ENCODE data around the gene SCG5.
A peak's percentile ranks its signal among the peaks of the same experiment; 100 is the strongest.

SCG5 gene

DNA sequence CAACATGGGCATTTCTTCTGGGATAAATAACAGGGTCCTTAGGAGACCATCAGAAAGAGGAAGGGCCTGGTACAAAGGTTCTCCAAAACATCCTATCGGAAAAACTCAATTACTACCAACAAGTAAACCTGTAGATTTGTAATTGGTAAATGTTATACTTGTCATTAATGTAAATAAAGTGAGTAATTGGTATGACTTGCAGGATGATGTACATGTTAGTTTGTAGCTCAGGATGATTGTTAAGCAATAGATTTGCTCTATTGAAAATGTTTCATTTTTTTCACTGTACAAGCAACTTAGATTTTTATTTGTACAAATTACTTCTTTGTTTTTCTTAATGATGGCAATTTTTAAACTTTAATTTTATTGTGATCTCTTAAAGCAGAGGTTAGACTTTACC, 3.8 kb upstream of the SCG5 start:
- no peaks in the 10 kb centered on the region for H3K27me3 ChIP-seq (replicated peaks; ENCODE audit: control insufficient read depth, insufficient read depth, low read length, poor library complexity, severe bottlenecking)
- H3K36me3 ChIP-seq (ENCODE audit: control insufficient read depth, insufficient read depth, low read length), result no peaks in the 10 kb centered on the region

DNA sequence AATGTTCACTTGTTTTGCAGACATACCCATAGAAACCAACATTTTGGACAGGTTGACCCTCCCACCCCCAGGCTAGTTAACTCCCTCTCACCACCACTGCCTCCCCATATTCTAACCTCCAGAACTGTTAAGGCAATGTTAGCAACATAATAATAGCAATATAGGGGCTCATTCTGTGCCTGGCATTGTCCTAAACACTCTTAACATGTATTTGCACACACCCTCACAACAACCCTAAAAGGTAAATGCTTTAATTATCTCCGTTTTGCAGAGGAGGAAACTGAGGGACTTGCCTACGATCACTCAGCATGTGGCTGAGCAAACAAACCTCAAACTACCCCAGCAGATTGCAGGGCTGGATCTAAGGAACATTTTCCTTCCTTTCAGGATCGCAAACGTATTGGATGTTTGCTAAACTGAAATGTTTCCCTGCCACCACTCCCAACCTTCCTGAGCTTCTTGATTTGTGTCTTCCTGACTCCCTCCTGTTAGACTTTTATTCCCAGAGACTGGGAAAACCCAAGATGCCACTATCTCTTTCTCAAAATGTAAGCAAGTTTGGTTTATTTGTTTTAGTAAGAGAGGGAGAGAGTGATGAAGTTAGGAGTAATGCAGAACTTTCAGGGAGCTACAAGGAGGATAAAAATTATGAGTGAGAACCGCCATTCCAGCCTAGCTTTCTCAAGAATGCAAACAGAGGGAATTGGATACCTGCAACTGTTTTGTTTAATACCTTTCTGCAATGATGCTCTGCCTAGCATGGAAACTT, 1.3 kb downstream of the SCG5 start:
- Histone ChIP-seq H3K36me3 (ENCODE audit: control insufficient read depth, insufficient read depth, low read length) (no peaks in the 10 kb centered on the region), H3K4me1 (ENCODE audit: control insufficient read depth, insufficient read depth, low read length, poor library complexity, severe bottlenecking) (no peaks in the 10 kb centered on the region), H3K27ac (ENCODE audit: insufficient read depth, low read length, poor library complexity, severe bottlenecking) (no peak overlapping the region), H3K9me3 (ENCODE audit: control insufficient read depth, low read length) (no peaks in the 10 kb centered on the region), H3K4me3 (ENCODE audit: insufficient read depth, low read depth, low read length, poor library complexity, severe bottlenecking) (no peak overlapping the region), H3K27me3 (replicated peaks; ENCODE audit: control insufficient read depth, insufficient read depth, low read length, poor library complexity, severe bottlenecking) (no peaks in the 10 kb centered on the region)
- DNase-seq, result no peak

More for the DNA sequence above, 3.8 kb upstream of the SCG5 start:
- Histone ChIP-seq H3K27ac (ENCODE audit: insufficient read depth, low read length, poor library complexity, severe bottlenecking) (no peak overlapping the region), H3K4me3 (ENCODE audit: insufficient read depth, low read depth, low read length, poor library complexity, severe bottlenecking) (no peak overlapping the region), H3K4me1 (ENCODE audit: control insufficient read depth, insufficient read depth, low read length, poor library complexity, severe bottlenecking) (no peaks in the 10 kb centered on the region), H3K9me3 (ENCODE audit: control insufficient read depth, low read length) (no peaks in the 10 kb centered on the region)
- DNase-seq, result no peak

DNA sequence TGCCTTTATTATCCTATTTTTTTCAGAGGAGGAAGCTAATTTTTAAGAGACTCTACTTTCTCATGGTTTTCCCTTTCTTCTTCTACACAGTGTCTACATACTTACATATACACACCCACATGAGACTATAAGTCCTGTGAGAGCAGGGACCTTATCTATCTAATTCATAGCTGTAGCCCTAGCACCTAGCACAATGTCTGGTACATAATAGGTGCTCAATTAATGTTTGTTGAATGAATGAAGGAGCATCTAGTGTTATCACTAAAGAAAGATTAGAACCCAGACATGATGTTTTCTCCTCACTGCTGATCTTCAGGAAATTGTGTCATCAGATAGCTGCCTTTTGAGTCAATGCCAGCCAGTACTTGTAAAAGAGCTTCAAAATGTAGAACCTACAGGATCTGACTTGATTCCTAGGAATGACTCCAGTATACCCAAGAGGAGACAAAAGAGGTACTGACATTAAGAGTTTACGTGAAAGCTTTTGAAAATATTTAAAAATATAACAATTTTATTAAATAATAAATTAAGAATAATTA, 2.5 kb downstream of the SCG5 start:
- DNase-seq, result no peak
- Histone ChIP-seq H3K4me3 (ENCODE audit: insufficient read depth, low read depth, low read length, poor library complexity, severe bottlenecking) (no peak overlapping the region), H3K27me3 (replicated peaks; ENCODE audit: control insufficient read depth, insufficient read depth, low read length, poor library complexity, severe bottlenecking) (no peaks in the 10 kb centered on the region), H3K4me1 (ENCODE audit: control insufficient read depth, insufficient read depth, low read length, poor library complexity, severe bottlenecking) (no peaks in the 10 kb centered on the region), H3K9me3 (ENCODE audit: control insufficient read depth, low read length) (no peaks in the 10 kb centered on the region), H3K36me3 (ENCODE audit: control insufficient read depth, insufficient read depth, low read length) (no peaks in the 10 kb centered on the region), H3K27ac (ENCODE audit: insufficient read depth, low read length, poor library complexity, severe bottlenecking) (no peak overlapping the region)

DNA sequence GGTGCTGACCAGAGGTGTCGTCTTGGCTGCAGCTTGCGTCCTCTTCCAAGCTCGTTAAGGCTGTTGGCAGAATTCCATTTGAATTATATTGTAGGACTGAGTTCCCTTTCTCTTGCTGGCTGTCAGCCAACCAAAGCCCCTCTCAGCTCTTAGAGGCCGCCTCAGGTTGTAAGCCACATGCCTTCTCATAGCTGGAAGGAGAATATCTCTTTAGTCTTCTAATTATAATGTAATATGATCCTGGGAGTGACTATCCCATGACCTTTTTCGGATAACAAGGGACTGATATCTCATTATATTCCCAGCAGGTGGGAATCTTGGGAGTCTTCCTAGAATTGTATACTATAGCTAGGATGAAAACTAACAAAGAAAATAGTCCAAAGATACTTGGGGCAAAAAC, 4.8 kb downstream of the SCG5 start:
- Histone ChIP-seq H3K4me3 (ENCODE audit: insufficient read depth, low read depth, low read length, poor library complexity, severe bottlenecking) (no peak overlapping the region), H3K27ac (ENCODE audit: insufficient read depth, low read length, poor library complexity, severe bottlenecking) (no peak overlapping the region), H3K36me3 (ENCODE audit: control insufficient read depth, insufficient read depth, low read length) (no peaks in the 10 kb centered on the region), H3K27me3 (replicated peaks; ENCODE audit: control insufficient read depth, insufficient read depth, low read length, poor library complexity, severe bottlenecking) (no peaks in the 10 kb centered on the region), H3K9me3 (ENCODE audit: control insufficient read depth, low read length) (no peaks in the 10 kb centered on the region), H3K4me1 (ENCODE audit: control insufficient read depth, insufficient read depth, low read length, poor library complexity, severe bottlenecking) (no peaks in the 10 kb centered on the region)
- no peak for DNase-seq

DNA sequence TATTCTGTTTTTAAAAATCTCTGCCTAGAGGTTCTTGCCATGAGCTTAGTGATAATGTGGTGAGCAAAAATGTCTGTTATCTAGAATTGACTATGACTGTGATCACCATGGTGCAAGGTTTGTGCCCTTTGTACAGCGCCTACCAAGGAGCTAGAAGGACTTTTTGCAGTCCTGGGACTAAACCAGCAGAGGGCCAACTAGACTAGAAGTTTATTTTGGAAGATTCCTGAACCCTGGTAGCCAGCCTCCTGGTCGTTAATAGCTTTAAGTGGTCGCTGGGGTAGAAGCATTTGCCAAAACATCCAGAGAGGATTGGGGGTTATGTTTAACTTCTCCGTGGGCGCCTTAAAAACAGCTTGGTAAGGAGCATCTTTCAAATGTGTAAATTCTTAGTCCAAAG, 7.8 kb downstream of the SCG5 start:
- H3K9me3 ChIP-seq (ENCODE audit: control insufficient read depth, low read length), result no peaks in the 10 kb centered on the region
- H3K27ac ChIP-seq (ENCODE audit: insufficient read depth, low read length, poor library complexity, severe bottlenecking), result no peak overlapping the region
- H3K36me3 ChIP-seq (ENCODE audit: control insufficient read depth, insufficient read depth, low read length), result no peaks in the 10 kb centered on the region
- no peak overlapping the region for H3K4me3 ChIP-seq (ENCODE audit: insufficient read depth, low read depth, low read length, poor library complexity, severe bottlenecking)
- no peaks in the 10 kb centered on the region for H3K27me3 ChIP-seq (replicated peaks; ENCODE audit: control insufficient read depth, insufficient read depth, low read length, poor library complexity, severe bottlenecking)
- H3K4me1 ChIP-seq (ENCODE audit: control insufficient read depth, insufficient read depth, low read length, poor library complexity, severe bottlenecking), result no peaks in the 10 kb centered on the region
- DNase-seq, result no peak

DNA sequence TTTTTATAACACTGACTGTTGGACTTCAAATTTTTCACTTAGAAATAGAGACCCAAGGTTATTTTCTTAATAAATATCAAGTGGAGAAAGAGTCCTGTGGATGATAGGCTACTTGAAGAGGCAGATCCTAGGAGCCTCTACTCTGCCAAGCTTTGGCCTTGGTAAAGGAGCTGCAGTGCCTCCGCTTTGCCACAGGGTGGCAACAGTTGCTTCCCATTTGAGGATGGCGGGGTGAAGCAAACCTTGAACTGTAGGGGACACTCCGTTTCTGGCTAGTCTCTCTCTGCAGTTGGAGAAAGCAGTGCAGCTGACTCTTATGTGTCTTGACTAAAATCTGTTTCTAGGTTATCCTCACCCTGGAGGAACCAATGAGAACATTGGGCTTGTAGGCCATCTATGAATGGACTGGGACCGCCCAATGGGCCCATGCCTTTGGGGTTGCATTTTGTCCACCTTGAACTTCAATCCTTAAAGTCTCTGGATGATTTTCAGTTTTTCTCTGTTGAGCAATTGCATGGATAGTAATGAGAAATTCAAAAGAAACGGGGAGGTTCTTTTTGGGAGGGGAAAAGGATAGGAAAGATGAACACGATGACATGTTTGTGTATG, 9.8 kb downstream of the SCG5 start:
- DNase-seq, result peak in 2 of 3 donors; percentile 11 to 18
- Histone ChIP-seq H3K27ac (ENCODE audit: insufficient read depth, low read length, poor library complexity, severe bottlenecking) (no peak overlapping the region), H3K4me3 (ENCODE audit: insufficient read depth, low read depth, low read length, poor library complexity, severe bottlenecking) (no peak overlapping the region), H3K9me3 (ENCODE audit: control insufficient read depth, low read length) (no peaks in the 10 kb centered on the region), H3K4me1 (ENCODE audit: control insufficient read depth, insufficient read depth, low read length, poor library complexity, severe bottlenecking) (no peaks in the 10 kb centered on the region), H3K27me3 (replicated peaks; ENCODE audit: control insufficient read depth, insufficient read depth, low read length, poor library complexity, severe bottlenecking) (no peaks in the 10 kb centered on the region), H3K36me3 (ENCODE audit: control insufficient read depth, insufficient read depth, low read length) (no peaks in the 10 kb centered on the region)

DNA sequence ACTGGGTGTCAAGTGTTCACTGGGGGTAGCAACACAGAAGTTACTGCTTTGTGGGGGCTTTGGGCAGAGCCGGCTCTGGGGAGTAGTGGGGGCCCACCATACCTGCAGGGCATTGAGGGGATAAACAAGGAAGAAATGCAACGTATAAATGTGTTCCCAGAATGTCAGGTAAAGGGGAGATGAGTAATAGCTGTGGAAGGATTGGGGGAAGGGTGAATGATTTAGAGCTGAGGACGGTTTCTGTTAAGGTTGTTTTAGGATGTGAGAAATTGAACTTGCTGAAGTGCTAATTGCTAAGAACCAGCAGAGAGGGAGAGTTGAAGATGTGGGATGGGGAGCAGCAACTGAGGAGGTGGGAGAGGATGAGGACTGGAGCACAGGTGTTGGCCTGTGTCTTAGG, 10.7 kb downstream of the SCG5 start:
- Histone ChIP-seq H3K27ac (ENCODE audit: insufficient read depth, low read length, poor library complexity, severe bottlenecking) (no peak overlapping the region), H3K4me1 (ENCODE audit: control insufficient read depth, insufficient read depth, low read length, poor library complexity, severe bottlenecking) (no peaks in the 10 kb centered on the region)
- no peak for DNase-seq

DNA sequence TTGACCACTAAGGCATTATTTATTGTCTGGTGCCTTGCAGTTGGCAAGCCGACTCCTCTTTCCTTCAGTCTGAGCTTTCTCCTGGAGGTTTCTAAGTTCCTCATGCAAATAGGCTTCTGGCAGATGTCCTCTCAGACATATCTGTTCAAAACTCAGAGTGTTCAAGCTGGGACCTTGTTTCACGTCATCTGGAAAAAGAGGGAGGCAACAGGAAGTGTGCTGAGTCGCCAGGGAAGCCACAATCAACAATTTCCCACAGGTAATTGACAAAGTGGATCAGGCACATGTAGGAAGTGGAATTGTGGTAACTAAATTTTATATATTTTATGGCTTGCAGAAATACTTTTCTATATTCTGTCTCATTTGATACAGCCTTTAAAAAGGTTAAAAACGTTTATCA, 14.6 kb downstream of the SCG5 start:
- DNase-seq, result no peak
- H3K27ac ChIP-seq (ENCODE audit: insufficient read depth, low read length, poor library complexity, severe bottlenecking), result no peak overlapping the region
- no peaks in the 10 kb centered on the region for H3K4me1 ChIP-seq (ENCODE audit: control insufficient read depth, insufficient read depth, low read length, poor library complexity, severe bottlenecking)
- no peaks in the 10 kb centered on the region for H3K36me3 ChIP-seq (ENCODE audit: control insufficient read depth, insufficient read depth, low read length)
- H3K4me3 ChIP-seq (ENCODE audit: insufficient read depth, low read depth, low read length, poor library complexity, severe bottlenecking), result no peak overlapping the region
- no peaks in the 10 kb centered on the region for H3K27me3 ChIP-seq (replicated peaks; ENCODE audit: control insufficient read depth, insufficient read depth, low read length, poor library complexity, severe bottlenecking)
- H3K9me3 ChIP-seq (ENCODE audit: control insufficient read depth, low read length), result no peaks in the 10 kb centered on the region

More for the DNA sequence above, 10.7 kb downstream of the SCG5 start:
- H3K36me3 ChIP-seq (ENCODE audit: control insufficient read depth, insufficient read depth, low read length), result no peaks in the 10 kb centered on the region
- no peak overlapping the region for H3K4me3 ChIP-seq (ENCODE audit: insufficient read depth, low read depth, low read length, poor library complexity, severe bottlenecking)
- no peaks in the 10 kb centered on the region for H3K9me3 ChIP-seq (ENCODE audit: control insufficient read depth, low read length)
- no peaks in the 10 kb centered on the region for H3K27me3 ChIP-seq (replicated peaks; ENCODE audit: control insufficient read depth, insufficient read depth, low read length, poor library complexity, severe bottlenecking)

DNA sequence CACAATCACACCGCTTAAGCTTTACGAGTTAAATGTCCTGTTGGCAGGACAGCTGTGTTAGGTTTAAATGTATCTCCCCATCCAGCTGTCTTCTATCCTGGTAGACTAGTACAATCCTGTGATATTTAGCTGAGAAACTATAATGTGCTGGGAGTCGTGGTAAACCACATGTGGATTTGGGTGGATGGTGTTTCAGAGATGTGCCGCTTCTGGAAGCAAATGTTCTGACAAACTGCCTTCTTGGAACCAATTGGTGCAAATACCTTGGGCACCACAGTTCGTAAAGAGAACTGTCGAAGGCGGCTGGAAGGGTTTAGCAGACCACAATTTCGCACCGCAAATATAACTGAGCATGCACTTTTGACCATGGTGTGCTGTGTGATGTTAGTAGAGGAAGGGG, 15.0 kb downstream of the SCG5 start:
- H3K4me3 ChIP-seq (ENCODE audit: insufficient read depth, low read depth, low read length, poor library complexity, severe bottlenecking), result no peak overlapping the region
- no peaks in the 10 kb centered on the region for H3K27me3 ChIP-seq (replicated peaks; ENCODE audit: control insufficient read depth, insufficient read depth, low read length, poor library complexity, severe bottlenecking)
- no peak overlapping the region for H3K27ac ChIP-seq (ENCODE audit: insufficient read depth, low read length, poor library complexity, severe bottlenecking)
- DNase-seq, result no peak
- H3K4me1 ChIP-seq (ENCODE audit: control insufficient read depth, insufficient read depth, low read length, poor library complexity, severe bottlenecking), result no peaks in the 10 kb centered on the region
- H3K9me3 ChIP-seq (ENCODE audit: control insufficient read depth, low read length), result no peaks in the 10 kb centered on the region
- no peaks in the 10 kb centered on the region for H3K36me3 ChIP-seq (ENCODE audit: control insufficient read depth, insufficient read depth, low read length)

DNA sequence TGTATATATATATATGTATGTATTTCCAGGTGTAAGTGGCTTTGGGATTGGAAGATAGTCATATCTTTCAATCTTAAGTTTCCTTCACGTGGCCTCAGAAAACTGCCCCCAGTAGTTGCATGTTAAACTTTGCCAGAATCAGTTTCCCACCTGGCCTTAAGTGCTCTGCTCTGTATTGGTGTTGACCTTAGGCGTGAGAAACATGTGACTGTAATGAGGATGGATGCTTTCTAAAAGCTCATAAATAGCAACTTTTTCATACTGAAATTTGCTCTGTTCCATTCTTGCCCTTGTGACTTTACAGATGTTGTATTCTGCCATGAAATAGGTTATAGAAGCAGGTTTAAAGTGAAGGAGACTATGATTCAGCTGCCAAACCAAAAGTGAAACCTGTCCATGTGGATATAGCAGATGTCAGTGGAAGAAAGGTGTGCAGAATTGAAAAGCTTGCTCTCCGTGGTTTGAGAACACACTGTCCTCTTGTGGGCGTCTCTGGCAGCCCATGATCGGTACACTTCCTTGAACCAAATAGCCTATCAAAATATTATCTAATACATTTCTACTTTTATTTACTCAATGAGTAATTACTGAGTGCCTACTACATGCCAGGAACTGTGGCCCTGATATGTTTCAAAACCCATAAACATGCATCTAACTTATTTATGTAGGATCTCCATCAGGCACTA, 15.8 kb downstream of the SCG5 start:
- Histone ChIP-seq H3K4me1 (ENCODE audit: control insufficient read depth, insufficient read depth, low read length, poor library complexity, severe bottlenecking) (no peaks in the 10 kb centered on the region), H3K36me3 (ENCODE audit: control insufficient read depth, insufficient read depth, low read length) (no peaks in the 10 kb centered on the region), H3K4me3 (ENCODE audit: insufficient read depth, low read depth, low read length, poor library complexity, severe bottlenecking) (no peak overlapping the region), H3K9me3 (ENCODE audit: control insufficient read depth, low read length) (no peaks in the 10 kb centered on the region), H3K27me3 (replicated peaks; ENCODE audit: control insufficient read depth, insufficient read depth, low read length, poor library complexity, severe bottlenecking) (no peaks in the 10 kb centered on the region), H3K27ac (ENCODE audit: insufficient read depth, low read length, poor library complexity, severe bottlenecking) (no peak overlapping the region)
- DNase-seq, result no peak
